Glomerular endothelial cell (primary cell): ENCODE data around the gene PAN3. TPM values are rescaled to one million over a fixed set of nuclear protein-coding genes. Genes with fewer than 3 reads are reported as not detected.

ENCODE experiments used
- DNase-seq: peaks from one replicate; pipeline ENCODE4 v3.0.0-alpha.2; 2011; ENCODE audit warnings: low read depth, low spot score; ENCODE audit errors: extremely low read depth
- total RNA-seq: library from RNA; depleted of rRNA; stranded (reverse); fragments of >200 nt; gene quantifications from 2 replicates; pipeline ENCODE4 v1.2.3, GENCODE V29; 2015

PAN3 gene
- total RNA-seq, 1 donor from 2014 or later, result 27.4 TPM

GRCh38 chr13:28204690-28205443, 66.5 kb downstream of the PAN3 start:
- DNase-seq, result no peak

GRCh38 chr13:28218679-28219078, 80.3 kb downstream of the PAN3 start:
- no peak for DNase-seq

- DNase-seq, result no peak
These were observed 81.2 kb downstream of the PAN3 start for GRCh38 chr13:28219408-28220099.

DNA sequence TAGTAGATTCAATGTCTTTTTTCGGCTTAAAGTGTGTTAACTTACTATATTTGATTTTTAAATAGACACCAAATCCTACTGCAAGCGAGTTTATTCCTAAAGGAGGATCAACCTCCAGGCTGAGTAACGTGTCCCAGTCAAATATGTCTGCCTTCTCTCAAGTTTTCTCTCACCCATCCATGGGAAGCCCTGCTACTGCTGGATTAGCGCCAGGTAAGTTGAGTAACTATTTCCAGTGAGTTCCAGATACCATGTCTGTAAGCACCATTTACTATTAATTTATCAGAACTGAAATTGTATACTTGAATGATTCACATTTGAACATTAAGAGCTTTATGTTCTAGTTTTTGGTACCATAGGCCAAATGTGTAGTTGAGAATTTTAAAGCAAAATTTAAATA, 81.8 kb downstream of the PAN3 start:
- no peak for DNase-seq

GRCh38 chr13:28229522-28230411, 91.4 kb downstream of the PAN3 start:
- no peak for DNase-seq

DNA sequence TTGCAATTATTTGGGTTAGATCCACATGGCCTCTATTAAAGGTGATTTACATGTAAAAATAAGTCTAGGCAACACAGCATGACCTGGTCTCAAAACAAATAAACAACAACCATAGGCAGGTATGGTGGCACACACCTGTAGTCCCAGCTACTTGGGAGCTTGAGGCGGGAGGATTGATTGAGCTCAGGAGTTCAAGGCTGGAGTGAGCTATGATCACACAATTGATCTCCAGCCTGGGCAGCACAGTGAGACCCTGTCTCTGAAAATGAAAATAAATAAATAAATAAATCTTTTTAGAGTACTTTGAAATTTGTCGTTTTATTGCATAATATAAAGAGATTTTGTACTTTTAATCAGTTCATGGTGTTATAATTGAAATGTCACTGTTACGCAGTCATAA, 93.3 kb downstream of the PAN3 start:
- DNase-seq, result no peak

DNA sequence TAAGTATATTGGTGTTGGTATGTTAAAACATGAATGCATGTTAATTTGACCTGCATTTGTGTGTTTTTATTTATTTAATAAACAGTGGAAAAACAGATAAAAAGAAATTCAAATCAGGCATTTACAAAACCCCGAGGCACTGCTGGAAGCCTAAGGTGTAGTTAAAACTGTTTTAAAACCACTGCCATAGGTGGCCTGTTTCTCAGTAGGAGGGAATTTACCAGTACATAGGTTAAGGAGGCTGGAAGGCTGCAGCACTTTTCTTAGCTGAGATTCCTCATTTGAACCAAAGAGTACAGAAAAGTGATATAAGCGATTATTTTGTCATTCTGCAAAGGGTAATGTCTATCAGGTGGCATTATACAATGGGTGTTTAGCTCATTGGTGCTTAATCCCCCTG, 99.6 kb downstream of the PAN3 start:
- DNase-seq, result no peak

- no peak for DNase-seq
These were observed 101.0 kb downstream of the PAN3 start for GRCh38 chr13:28239374-28239773.

- no peak for DNase-seq
These were observed 107.1 kb downstream of the PAN3 start for GRCh38 chr13:28245465-28245864.

GRCh38 chr13:28246891-28247290, 108.5 kb downstream of the PAN3 start:
- no peak for DNase-seq

DNA sequence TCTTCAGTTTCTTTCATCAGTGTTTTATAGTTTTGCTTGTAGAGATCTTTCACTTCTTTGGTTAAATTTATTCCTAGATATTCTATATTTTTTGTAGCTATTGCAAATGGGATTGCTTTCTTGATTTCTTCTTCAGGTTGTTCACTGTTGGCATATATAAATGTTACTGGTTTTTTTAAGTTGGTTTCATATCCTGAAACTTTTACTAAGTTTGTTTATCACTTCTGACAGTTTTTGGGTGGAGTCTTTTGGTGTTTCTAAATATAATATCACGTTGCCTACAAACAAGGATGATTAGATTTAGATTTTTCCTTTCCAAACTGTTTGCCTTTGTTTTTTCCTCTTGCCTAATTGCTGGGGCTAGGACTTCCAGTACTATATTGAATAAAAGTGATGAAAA, 109.7 kb downstream of the PAN3 start:
- no peak for DNase-seq

GRCh38 chr13:28250542-28250941, 112.2 kb downstream of the PAN3 start:
- no peak for DNase-seq

GRCh38 chr13:28251466-28251865, 113.1 kb downstream of the PAN3 start:
- no peak for DNase-seq

- DNase-seq, result no peak
These were observed 114.2 kb downstream of the PAN3 start for GRCh38 chr13:28252547-28252946.

DNA sequence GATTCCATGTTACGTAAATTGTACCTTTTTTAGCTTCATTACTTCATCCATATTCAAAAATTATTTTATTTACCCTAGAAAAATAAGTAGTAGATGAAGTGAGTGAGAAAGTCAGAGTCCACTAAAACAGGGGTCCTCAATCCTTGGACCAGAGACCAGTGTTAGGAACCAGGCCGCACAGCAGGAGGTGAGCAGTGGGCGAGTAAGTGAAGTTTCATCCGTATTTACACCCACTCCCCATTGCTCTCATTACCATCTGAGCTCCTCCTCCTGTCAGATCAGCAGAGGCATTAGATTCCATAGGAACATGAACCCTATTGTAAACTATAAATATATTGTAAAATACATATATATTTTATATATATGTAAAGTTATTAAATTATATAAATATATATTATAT, 119.0 kb downstream of the PAN3 start:
- DNase-seq, result no peak

GRCh38 chr13:28258417-28258816, 120.1 kb downstream of the PAN3 start:
- peak; percentile 34 for DNase-seq

DNA sequence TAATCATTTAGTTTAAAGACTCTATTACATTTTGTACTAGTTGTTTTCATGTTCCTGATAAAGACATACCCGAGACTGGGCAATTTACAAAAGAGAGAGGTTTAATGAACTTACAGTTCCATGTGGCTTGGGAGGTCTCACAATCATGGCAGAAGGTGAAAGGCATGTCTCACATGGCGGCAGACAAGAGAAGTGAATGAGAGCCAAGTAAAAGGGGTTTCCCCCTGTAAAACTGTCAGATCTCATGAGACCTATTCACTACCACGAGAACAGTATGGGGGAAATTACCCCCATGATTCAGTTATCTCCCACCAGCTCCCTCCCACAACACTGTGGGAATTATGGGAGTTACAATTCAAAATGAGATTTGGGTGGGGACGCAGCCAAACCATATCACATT, 129.2 kb downstream of the PAN3 start:
- no peak for DNase-seq

- no peak for DNase-seq
These were observed 130.5 kb downstream of the PAN3 start for GRCh38 chr13:28268800-28269223.

DNA sequence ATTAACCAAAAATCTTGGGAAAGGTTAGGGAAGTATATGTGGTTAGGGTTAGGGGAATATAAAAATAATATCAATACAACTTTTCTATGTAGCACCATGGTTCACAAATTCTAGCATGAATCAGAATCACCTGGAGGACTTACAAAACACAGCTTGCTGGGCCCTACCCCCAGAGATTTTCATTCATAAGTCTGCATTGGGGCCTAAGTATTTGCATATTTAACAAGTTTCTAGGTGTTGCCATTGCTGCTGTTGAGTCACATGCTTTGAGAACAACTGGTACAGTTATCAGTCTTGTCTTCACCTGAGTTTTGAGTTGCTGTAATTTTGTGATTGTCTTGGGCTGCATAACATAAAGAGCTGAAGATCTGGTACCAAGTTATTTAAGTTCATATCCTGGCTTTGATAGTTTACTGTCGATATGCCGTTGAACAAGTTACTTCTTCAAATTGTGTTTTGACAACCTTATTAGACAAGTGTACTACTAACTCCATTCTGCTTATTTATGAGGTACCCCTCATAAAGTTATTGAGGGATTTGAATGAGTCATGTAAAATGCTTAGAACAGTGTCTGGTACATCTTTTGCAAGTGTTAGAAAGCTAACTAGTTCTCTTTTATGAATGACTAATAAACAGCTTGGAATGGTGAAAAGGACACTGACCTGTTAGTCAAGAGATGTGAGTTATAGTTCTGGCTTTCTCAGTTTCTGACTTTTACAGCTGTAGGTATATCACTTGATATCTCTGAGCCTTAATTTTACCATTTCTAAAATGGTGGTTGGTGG, 132.9 kb downstream of the PAN3 start:
- no peak for DNase-seq

GRCh38 chr13:28273919-28274318, 135.6 kb downstream of the PAN3 start:
- no peak for DNase-seq

GRCh38 chr13:28282451-28282850, 144.1 kb downstream of the PAN3 start:
- DNase-seq, result no peak
